H1 (cell line): Measurements from ENCODE around the gene UBC. TPM values are rescaled to one million over a fixed set of nuclear protein-coding genes. Genes with fewer than 3 reads are reported as not detected.

Experiments
- CHD1 ChIP-seq: IDR thresholded peaks from 2 replicates; pipeline ENCODE4 v1.6.1; 2012; ENCODE audit warnings: low read depth, low read length, improper control_type of control experiment
- SIN3A ChIP-seq, 2 experiments: IDR thresholded peaks in 1 of 2; conservative IDR thresholded peaks in 1 of 2; 2 replicates each; pipeline ENCODE4 v1.6.1; 2011 to 2012; ENCODE audit warnings: low read length in 2 of 2, improper control_type of control experiment in 1 of 2, low read depth in 1 of 2, mild to moderate bottlenecking in 1 of 2
- TCF12 ChIP-seq: IDR thresholded peaks from 2 replicates; pipeline ENCODE4 v1.6.1; 2011; ENCODE audit warnings: low read depth, mild to moderate bottlenecking, low read length
- polyA plus RNA-seq, 7 experiments: library from polyadenylated mRNA; depleted of rRNA in 3 of 7; stranded (reverse) in 5 of 7; unstranded in 2 of 7; fragments of >200 nt in 5 of 7; fragments of 200-250 nt in 2 of 7; gene quantifications; 1 replicate in 5 of 7; 2 replicates in 1 of 7; 4 replicates in 1 of 7; pipeline versions ENCODE4 v1.2.1 to v1.2.3, GENCODE V29; 2011 to 2013; ENCODE audit warnings: missing spikeins in 2 of 7, mixed read lengths in 2 of 7
- total RNA-seq: library from RNA; stranded (reverse); fragmentation: NEBNext Ultra II Directional; extraction: Animal tissue kit (Norgen Biotek cat#: 25700); gene quantifications from 2 replicates; pipeline ENCODE4 v1.2.1, GENCODE V29; 2021
- TF ChIP-seq, protein P1 (sequence below): fragments of 300-600 bp; sonication (generic); IDR thresholded peaks from 2 replicates; pipeline ENCODE4 v1.7.1; 2012; ENCODE audit warnings: low read length, moderate library complexity, mild to moderate bottlenecking, inconsistent platforms; ENCODE audit not compliant: insufficient replicate concordance
- TF ChIP-seq, protein P2 (sequence below): IDR thresholded peaks from 2 replicates; pipeline ENCODE4 v1.6.1; 2012; ENCODE audit warnings: low read length, inconsistent platforms

The UBC gene
- total and polyA plus RNA-seq, 2 of the 8 experiments (the other 6 are each of a cell fraction or from before 2014, with no cell fraction given) = 559 to 749 TPM

DNA sequence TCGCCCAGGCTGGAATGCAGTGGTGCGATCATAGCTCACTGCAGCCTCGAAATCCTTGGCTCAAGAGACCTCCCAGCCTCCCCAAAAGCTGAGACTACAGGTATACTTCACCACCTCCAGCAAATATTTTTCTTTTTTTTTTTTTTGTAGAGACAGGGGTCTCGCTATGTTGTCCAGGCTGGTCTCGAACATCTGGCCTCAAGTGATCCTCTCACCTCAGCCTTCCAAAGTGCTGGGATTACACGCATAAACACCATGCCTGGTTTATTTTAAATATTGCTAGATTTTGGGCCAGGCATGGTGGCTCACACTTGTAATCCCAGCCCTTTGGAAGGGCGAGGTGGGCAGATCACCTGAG is 26.7 kb upstream of the UBC start (continued):
- TF ChIP-seq, protein P1, sequence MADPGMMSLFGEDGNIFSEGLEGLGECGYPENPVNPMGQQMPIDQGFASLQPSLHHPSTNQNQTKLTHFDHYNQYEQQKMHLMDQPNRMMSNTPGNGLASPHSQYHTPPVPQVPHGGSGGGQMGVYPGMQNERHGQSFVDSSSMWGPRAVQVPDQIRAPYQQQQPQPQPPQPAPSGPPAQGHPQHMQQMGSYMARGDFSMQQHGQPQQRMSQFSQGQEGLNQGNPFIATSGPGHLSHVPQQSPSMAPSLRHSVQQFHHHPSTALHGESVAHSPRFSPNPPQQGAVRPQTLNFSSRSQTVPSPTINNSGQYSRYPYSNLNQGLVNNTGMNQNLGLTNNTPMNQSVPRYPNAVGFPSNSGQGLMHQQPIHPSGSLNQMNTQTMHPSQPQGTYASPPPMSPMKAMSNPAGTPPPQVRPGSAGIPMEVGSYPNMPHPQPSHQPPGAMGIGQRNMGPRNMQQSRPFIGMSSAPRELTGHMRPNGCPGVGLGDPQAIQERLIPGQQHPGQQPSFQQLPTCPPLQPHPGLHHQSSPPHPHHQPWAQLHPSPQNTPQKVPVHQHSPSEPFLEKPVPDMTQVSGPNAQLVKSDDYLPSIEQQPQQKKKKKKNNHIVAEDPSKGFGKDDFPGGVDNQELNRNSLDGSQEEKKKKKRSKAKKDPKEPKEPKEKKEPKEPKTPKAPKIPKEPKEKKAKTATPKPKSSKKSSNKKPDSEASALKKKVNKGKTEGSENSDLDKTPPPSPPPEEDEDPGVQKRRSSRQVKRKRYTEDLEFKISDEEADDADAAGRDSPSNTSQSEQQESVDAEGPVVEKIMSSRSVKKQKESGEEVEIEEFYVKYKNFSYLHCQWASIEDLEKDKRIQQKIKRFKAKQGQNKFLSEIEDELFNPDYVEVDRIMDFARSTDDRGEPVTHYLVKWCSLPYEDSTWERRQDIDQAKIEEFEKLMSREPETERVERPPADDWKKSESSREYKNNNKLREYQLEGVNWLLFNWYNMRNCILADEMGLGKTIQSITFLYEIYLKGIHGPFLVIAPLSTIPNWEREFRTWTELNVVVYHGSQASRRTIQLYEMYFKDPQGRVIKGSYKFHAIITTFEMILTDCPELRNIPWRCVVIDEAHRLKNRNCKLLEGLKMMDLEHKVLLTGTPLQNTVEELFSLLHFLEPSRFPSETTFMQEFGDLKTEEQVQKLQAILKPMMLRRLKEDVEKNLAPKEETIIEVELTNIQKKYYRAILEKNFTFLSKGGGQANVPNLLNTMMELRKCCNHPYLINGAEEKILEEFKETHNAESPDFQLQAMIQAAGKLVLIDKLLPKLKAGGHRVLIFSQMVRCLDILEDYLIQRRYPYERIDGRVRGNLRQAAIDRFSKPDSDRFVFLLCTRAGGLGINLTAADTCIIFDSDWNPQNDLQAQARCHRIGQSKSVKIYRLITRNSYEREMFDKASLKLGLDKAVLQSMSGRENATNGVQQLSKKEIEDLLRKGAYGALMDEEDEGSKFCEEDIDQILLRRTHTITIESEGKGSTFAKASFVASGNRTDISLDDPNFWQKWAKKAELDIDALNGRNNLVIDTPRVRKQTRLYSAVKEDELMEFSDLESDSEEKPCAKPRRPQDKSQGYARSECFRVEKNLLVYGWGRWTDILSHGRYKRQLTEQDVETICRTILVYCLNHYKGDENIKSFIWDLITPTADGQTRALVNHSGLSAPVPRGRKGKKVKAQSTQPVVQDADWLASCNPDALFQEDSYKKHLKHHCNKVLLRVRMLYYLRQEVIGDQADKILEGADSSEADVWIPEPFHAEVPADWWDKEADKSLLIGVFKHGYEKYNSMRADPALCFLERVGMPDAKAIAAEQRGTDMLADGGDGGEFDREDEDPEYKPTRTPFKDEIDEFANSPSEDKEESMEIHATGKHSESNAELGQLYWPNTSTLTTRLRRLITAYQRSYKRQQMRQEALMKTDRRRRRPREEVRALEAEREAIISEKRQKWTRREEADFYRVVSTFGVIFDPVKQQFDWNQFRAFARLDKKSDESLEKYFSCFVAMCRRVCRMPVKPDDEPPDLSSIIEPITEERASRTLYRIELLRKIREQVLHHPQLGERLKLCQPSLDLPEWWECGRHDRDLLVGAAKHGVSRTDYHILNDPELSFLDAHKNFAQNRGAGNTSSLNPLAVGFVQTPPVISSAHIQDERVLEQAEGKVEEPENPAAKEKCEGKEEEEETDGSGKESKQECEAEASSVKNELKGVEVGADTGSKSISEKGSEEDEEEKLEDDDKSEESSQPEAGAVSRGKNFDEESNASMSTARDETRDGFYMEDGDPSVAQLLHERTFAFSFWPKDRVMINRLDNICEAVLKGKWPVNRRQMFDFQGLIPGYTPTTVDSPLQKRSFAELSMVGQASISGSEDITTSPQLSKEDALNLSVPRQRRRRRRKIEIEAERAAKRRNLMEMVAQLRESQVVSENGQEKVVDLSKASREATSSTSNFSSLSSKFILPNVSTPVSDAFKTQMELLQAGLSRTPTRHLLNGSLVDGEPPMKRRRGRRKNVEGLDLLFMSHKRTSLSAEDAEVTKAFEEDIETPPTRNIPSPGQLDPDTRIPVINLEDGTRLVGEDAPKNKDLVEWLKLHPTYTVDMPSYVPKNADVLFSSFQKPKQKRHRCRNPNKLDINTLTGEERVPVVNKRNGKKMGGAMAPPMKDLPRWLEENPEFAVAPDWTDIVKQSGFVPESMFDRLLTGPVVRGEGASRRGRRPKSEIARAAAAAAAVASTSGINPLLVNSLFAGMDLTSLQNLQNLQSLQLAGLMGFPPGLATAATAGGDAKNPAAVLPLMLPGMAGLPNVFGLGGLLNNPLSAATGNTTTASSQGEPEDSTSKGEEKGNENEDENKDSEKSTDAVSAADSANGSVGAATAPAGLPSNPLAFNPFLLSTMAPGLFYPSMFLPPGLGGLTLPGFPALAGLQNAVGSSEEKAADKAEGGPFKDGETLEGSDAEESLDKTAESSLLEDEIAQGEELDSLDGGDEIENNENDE = no peak
- TF ChIP-seq TCF12 (no peak), CHD1 (no peak), SIN3A (conservative IDR thresholded peaks at IDR 0.05 in 1 of 2, IDR thresholded peaks at IDR 0.05 in 1 of 2; ENCODE audit: low read depth in 1 of 2, low read length in 2 of 2) (no peak)
- TF ChIP-seq, protein P2, sequence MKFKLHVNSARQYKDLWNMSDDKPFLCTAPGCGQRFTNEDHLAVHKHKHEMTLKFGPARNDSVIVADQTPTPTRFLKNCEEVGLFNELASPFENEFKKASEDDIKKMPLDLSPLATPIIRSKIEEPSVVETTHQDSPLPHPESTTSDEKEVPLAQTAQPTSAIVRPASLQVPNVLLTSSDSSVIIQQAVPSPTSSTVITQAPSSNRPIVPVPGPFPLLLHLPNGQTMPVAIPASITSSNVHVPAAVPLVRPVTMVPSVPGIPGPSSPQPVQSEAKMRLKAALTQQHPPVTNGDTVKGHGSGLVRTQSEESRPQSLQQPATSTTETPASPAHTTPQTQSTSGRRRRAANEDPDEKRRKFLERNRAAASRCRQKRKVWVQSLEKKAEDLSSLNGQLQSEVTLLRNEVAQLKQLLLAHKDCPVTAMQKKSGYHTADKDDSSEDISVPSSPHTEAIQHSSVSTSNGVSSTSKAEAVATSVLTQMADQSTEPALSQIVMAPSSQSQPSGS = no peak
- TF ChIP-seq, all 59 proteins: peak for 0
